Right forelimb (tissue), 1 donor: ENCODE data around the gene LEMD2.

Experiments
- DNase-seq: peaks from one replicate; pipeline ENCODE4 v3.0.0-alpha.2; 2018

The LEMD2 gene

DNA sequence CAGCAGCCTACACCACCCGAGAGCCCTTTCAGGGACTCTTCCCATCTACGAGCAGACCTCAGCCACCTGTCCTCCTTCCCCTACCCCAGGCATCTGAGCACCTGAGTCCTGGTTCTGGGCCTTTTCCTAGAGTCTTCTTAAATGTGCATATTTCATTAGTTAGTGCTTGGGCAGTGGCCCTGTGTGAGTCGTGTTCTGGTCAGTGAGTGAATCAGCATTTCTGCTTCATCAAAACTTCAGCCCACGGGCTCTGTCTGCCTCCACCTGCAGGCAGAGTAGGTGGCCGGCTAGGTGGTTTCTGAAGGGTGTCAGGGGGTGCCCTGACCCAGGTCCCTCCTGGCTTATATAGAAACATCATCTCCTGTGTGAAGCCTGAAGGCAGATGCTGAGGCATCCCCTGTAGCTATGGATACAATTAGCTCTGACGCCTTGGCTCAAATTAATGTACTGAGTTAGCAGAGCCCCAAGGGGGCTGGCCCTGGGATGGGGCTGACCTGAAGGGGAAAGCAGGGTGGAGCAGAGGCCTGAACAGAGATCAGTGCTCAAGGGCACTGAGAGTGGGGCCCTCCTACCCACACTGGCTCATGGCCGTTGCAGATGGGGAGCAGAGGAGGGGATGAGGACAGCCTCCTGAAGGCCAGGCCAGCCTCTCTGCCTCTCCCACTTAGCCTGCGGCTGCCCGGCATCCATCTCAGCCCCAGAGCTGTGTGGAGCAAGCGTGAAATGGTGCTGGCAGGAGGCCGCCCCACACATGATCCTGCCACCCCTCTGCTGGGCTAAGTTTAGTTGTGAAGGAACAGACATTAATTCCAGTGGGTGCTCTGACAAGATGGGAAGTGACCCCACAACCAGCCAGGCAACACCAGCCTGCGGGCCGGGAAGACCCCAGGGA lies 55.9 kb downstream of the LEMD2 start:
- no peak for DNase-seq

DNA sequence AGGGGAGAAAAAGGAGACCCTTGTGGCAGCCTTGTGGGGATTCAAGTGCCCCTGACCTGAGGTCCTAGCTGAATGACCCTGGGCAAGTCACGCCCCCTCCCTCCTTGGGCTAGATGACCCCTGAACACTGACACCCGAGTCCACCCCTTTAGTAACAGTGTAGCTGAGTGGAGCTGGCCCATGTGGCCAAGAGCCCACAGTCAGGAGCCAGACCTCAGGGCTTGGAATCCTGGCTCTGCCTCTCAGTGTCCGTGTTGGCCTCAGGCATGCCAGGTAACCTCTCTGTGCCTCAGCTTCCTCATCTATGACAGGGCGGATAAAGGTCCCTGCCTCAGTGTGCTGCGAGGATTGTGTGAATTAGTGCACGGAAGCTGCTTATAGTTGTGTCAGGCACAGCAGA lies 56.5 kb downstream of the LEMD2 start:
- DNase-seq: no peak

DNA sequence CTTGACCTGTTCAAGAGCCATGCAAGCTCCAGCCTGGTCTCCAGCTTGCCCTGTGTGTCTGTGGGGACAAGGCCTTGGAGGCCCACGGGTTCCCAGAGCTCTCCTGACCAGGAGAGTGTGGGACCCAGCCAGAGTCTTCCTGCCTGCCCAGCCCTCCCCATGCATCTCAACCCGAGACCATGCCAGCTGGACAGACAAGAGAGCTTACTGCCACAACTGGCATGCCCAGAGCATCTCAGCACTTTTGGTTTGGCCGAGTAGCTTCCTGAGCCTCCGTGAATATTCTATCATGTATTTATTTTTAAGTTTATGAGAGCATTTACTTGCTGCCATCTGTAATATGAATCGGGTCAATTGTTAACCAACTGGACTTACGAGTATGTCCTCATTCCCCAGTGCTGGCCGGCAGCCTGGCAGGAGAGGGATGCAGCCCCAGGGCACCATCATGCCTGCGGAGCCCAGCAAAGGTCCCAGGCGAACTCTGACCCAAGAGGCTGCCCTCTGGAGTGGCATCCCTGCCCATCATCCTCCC lies 57.1 kb downstream of the LEMD2 start:
- no peak for DNase-seq

DNA sequence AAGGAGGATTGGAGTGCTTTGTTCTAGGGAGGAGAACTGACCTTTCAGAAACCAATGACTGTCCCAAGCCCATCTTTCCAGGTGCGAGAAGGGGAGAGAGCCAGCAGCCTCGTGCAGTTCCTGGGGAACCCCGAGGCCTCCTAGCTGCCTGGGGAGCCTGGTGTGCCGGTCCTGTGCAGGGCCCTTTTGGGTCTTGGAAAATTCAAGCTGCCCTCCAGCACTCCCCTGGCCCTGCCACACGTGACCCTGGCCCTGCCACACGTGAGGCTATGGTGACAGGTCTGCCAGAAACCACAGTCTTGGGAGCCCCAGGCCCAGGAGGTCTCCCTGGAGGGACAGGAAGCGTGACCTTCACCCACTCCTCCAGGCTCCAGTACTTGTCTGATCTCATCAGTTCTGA lies 57.9 kb downstream of the LEMD2 start:
- DNase-seq: no peak

DNA sequence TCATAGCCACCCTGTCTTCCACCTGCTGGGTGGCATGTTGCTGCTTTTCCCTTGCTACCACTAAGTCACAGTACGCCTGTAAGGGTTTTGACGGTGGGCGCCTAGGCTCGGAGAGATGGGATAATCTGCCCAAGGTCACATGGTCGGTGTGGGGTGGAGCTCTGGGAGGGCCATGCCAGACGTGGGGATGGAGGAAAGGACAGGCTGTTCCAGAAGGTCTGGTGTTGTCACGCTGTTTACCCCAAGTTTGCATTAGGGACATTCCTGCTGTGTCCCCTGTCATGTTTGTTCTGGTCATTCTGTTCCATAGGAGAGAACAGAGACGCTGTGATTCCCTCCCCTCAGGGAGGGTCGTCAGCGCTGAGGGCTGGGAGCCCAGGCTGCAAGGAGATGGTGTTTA lies 58.3 kb downstream of the LEMD2 start:
- DNase-seq: no peak

DNA sequence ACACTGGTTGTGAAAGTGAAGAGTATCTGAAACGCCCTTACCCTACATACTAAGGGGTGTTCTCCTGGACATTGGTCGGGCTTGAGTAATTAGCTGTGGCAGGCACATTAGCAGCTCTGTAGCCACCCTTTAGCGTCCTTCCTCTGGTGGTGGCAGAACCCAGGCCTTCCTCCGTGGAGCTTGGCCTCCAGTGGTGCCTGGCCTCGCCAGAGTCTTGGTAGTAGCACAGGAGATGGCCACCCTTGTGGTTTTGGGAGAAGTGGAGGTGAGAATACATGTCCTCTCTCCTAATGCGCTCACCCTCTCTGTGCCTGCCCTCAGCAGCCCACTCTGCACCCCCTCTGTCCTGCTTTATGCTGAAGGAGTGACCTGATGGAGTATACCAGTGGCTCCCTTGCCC lies 59.9 kb downstream of the LEMD2 start:
- no peak for DNase-seq

DNA sequence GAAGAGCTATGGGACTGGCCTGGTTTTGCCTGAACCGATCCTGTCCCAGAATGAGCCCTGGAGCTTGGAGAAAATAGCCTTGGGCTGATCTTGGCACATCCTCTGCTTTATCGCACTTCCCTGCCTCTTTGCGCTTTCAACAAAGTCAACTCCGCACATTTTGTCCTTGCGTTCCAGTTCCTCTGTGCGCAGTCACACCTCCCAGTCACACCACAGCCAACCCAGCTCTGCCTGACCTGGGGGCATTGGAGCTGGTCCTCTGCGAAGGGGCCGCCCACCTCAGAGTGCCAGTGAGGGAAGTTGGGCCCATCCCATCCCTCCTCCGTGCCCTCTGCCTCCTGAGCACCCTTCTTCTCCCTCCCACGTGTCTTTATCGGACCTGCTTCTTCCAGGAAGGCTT lies 60.5 kb downstream of the LEMD2 start:
- DNase-seq: no peak

DNA sequence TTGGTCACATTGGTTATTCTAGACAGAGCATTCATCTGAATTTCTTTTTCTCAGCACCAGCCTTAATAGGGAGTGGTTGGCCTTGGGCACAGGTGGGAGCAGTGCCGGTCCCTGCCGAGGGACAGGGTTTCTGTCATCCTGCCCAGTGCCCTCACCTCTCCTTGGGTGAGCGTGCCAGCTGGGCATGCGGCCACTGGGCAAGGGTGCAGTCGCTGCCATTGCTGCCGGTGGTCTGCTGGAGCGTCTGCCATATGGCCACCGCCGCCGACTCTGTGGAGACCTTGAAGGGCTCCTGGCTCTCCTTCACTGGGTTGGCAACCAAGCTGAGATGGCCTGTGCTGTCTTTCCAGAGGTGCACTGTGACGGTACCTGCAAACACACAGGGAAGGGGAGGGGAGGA lies 61.0 kb downstream of the LEMD2 start:
- DNase-seq: no peak

DNA sequence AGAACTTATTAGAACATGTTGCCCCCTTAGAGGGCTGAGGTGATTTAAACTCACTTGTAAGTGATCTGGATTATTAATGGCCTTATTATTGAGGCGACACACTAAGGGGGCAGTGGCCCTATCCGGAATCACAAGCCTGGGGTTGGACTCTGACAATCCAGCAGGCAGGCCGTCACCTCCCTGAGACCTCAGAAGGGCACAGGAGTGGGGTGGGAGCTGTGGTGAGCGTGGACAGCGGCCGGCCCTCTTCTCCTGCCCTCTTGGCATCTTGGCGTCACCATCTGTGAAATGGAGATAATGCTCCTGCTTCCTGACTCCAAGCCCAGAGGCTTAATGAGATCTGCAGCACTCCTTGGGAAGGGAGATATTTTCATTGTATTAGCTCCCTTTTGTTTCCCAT lies 61.8 kb downstream of the LEMD2 start:
- DNase-seq: no peak

DNA sequence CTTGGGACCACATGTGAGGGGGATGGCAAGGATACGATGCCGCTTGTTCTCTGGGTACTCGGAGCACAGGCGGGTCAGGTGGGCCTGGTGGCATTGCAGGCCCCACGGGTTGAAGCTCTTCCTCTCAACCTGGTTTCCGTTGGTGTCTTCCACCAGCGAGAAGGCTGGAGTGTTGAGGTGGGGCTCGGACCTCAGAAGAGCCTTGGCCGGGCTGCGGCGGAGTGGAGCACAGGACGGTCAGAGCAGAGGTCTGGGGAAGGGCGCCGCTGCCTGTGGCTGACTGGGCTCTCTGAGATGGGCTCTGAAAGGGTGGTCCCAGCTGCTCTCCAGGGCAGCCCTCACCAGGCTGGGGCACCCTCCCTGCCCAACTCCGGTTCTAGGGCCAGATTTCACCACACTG lies 62.2 kb downstream of the LEMD2 start:
- DNase-seq: no peak

DNA sequence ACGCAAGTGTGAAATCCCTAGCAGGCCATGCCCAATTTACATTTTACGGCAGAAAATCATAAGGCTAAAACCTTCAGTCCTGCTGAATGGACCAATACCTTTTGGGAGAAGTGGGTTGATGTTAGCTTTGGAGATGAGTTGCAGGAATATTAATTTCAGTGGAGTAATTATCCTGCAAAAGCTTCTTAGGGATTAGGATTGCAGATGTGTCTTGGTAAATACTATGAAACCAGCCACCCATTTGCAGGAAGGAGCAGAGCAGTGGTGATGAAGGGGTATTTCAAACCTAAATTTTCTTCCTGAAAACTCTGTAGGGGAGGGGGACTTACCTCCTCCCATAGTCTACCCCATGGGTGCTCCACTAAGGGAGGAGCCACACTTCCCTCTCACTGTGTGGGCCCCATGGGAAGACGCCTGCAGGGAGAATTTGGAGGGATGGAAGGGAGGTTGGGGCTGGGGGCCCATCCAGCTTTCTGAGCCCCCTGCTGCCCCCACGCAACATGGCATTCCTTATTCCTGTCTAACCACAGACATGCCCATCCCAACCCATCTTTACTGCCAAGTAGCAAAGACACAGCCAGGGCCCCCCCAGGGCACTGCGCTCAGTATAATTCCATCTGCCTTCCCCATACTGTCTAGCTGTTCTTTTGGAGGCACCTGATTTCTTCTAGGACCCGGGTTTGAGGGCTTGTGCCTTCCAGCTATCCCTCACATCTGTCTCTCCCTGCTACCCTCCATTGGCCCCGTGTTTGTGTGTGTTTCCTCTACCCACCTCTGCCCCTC lies 62.8 kb downstream of the LEMD2 start:
- DNase-seq: no peak

DNA sequence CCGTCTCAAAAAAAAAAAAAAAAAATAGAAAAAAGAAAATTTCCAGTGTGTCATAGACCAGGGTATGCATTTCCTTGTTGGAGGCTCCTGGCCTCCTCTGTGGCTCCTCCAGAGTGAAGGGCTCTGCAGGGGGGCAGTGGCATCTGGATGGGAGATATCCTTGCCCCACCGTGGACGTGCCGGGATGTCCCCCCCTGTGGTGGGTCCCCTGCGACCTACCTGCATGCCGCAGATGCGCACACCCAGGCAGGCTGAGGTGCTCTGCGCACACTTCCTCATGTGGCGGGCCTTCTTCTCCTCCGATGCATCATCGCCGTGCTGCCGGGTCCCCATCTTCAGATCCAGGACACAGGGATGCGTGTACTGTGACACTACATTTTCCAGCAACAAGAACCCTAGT lies 63.7 kb downstream of the LEMD2 start:
- no peak for DNase-seq

DNA sequence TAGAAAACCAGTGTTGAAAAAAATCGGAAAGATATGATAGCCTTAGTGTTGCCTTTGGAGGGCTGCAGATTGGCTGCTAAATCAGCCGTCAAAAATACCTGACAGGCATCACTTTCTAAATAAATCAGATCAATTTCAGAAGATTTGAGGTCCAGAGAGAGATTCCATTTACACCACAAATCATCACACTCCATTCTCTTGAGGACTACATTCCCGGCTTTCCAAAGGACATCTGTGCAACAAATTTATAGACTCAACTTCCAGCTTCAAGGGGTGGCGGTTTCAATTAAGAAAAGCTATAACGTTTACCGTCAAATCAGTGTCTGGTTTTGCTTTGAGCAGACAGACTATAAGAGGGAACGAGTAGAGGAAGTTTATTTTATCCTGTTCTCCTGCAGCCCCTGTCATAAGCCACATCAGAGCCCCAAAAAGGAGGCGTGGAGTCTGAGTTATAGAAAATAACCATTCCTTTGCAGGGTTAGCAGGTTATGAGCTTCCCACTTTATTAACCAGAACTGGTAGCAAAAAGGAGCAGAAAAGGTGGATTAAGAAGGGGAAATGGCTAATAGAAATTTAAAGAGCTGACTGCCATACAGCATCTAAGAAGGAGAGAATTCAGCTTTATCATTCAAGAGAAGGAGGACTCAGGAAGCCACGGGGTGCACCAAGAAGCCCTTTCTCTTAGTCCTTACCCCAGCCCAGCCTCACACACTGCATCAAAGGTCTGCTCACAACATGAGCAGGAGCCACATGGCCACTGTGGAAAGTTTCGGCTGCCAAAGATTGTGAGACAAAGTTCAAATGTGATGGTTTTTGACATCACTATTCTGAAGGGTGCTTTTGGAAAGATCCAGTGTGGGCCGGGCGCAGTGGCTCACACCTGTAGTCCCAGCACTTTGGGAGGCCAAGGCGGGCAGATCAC lies 64.6 kb downstream of the LEMD2 start:
- no peak for DNase-seq

DNA sequence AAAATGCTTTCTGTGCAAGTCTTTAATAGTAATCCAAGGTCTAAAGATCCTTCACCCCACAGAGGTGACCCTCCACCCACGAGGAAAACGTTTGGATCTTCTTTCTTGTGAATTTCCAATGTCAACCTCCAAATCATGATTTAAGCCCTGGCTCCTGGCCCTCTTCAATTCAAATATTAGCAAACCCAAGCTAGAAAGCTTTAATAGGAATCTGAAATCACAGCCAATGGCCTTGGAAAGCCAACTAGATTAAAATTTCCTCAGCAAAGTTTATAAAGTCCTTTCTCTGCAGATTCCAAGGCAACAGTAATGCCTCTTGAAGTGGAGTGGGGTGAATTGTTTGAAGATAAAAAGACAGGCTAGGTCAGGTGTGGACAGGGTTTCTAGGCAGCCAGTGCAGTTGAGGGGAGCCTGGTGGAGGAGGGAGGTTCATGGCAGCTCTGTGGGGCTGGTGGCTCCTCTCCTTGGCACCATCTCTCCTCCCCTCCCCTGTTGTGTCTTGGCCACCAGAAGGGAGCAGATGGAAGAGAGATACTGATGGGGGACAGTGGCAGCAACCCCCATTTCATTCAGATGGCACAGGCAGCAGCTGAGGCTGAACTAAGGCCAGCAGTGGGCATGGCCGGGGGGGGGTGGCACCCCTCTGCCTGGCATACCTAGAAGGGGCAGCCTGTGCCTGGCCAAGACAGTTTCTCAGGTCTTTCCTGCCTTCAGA lies 65.4 kb downstream of the LEMD2 start:
- no peak for DNase-seq

DNA sequence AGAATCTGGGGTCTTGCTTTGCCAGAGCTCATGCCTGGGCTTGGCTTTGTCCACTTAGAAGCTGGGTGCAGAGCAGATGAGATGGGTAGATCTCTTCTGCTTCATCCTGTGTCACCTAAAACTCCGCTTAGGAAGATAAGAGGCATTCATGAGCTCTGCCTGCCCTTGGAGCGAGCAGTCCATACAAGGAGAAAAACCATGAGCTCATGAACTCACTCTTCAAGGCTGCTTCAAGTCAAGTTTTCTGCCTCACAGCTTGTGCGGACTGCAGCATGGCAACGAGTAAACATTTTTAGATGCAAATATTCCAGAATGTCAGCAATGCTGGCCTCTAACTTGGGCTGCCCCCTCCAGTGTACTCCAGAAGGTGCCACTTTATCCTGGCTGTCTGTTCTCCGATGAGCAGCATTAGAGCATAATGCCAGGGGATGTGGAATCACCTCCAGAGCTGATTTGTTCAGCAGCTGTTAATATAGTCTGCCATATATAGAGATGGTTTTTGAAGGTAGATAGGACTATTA lies 66.8 kb downstream of the LEMD2 start:
- no peak for DNase-seq

DNA sequence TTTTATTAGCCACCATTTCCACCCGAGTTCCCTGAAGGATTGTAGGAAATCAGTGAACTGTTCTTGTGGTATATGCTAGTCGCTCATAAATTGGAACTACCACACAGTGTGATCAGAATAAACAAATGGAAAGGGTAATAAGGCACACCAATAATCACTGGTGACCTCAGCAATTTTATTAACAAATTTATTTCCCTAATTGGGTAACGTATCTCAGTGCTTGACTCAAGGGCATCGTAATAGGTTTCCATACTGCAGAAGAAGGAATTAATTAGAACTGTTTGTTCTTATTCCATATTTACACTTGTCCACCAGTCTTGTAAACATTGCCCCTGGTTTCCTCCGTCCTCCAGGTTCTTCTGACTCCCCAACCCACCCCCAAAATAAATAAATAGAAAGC lies 67.4 kb downstream of the LEMD2 start:
- no peak for DNase-seq
